Fibroblast of pulmonary artery (primary cell): ENCODE results near the gene LRP1B.

Experiments
- DNase-seq: peaks from one replicate; pipeline ENCODE4 v3.0.0-alpha.2; 2010; ENCODE audit warnings: low read depth
- H3K4me3 ChIP-seq: replicated peaks from 2 replicates; pipeline ENCODE4 v1.5.1; 2011; ENCODE audit warnings: low read depth, mild to moderate bottlenecking, control low read depth, low read length, moderate library complexity
- CTCF ChIP-seq: IDR thresholded peaks from 2 replicates; pipeline ENCODE4 v1.5.1; 2011; ENCODE audit warnings: mild to moderate bottlenecking, control low read depth, low read length, inconsistent platforms; ENCODE audit errors: missing control alignments

The LRP1B gene

GRCh38 chr2:142170847-142171246 lies 40.0 kb upstream of the LRP1B start:
- no peak for DNase-seq
- no peak for TF ChIP-seq CTCF

GRCh38 chr2:142165790-142166189 lies 35.0 kb upstream of the LRP1B start:
- no peak overlapping the region for H3K4me3 ChIP-seq
- peak; percentile 75 for DNase-seq
- peak; percentile 73 for TF ChIP-seq CTCF

More at GRCh38 chr2:142170847-142171246, 40.0 kb upstream of the LRP1B start:
- no peak overlapping the region for H3K4me3 ChIP-seq

- DNase-seq, result no peak
- TF ChIP-seq CTCF, result no peak
- no peak overlapping the region for H3K4me3 ChIP-seq
Measured at GRCh38 chr2:142153601-142154000, 22.8 kb upstream of the LRP1B start.

- TF ChIP-seq CTCF, result no peak
- no peak for DNase-seq
- H3K4me3 ChIP-seq, result no peak overlapping the region
Measured at GRCh38 chr2:142150453-142150852, 19.6 kb upstream of the LRP1B start.

- no peak for TF ChIP-seq CTCF
- H3K4me3 ChIP-seq, result no peak overlapping the region
Measured at GRCh38 chr2:142144547-142144946, 13.7 kb upstream of the LRP1B start.

GRCh38 chr2:142142595-142142994 lies 11.8 kb upstream of the LRP1B start:
- no peak for TF ChIP-seq CTCF
- no peak for DNase-seq
- no peak overlapping the region for H3K4me3 ChIP-seq

More at GRCh38 chr2:142144547-142144946, 13.7 kb upstream of the LRP1B start:
- DNase-seq, result no peak

GRCh38 chr2:142140434-142140845 lies 9.6 kb upstream of the LRP1B start:
- TF ChIP-seq CTCF, result peak; percentile 56
- DNase-seq, result peak; percentile 55
- no peak overlapping the region for H3K4me3 ChIP-seq
